Activated naive CD8-positive, alpha-beta T cell treated with anti-CD3 and anti-CD28 coated beads, Interleukin-2, amount 50 U/mL, for 24 hours (primary cell): ENCODE measurements around the gene MAP4K4.

Experiments
- ATAC-seq: fragments of 150-1000 bp; cut with Tn5 transposase; one replicate; pipeline ENCODE4 v1.10.0; 2021
- DNase-seq: peaks from one replicate; pipeline ENCODE4 v3.0.0; 2021
- H3K27ac Mint-ChIP-seq: one replicate; pipeline ENCODE4 v1.8.0; 2021; ENCODE audit warnings: mild to moderate bottlenecking, mixed read lengths
- H3K27me3 Mint-ChIP-seq: one replicate; pipeline ENCODE4 v1.8.0; 2021; ENCODE audit warnings: mixed read lengths
- H3K36me3 Mint-ChIP-seq: one replicate; pipeline ENCODE4 v1.8.0; 2021; ENCODE audit warnings: low read depth, mixed read lengths
- H3K4me1 Mint-ChIP-seq: one replicate; pipeline ENCODE4 v1.8.0; 2021; ENCODE audit warnings: mixed read lengths
- H3K4me3 Mint-ChIP-seq: one replicate; pipeline ENCODE4 v1.8.0; 2021; ENCODE audit warnings: mild to moderate bottlenecking, moderate library complexity, mixed read lengths
- H3K9me3 Mint-ChIP-seq: one replicate; pipeline ENCODE4 v1.8.0; 2021; ENCODE audit warnings: mixed read lengths

MAP4K4 gene

DNA sequence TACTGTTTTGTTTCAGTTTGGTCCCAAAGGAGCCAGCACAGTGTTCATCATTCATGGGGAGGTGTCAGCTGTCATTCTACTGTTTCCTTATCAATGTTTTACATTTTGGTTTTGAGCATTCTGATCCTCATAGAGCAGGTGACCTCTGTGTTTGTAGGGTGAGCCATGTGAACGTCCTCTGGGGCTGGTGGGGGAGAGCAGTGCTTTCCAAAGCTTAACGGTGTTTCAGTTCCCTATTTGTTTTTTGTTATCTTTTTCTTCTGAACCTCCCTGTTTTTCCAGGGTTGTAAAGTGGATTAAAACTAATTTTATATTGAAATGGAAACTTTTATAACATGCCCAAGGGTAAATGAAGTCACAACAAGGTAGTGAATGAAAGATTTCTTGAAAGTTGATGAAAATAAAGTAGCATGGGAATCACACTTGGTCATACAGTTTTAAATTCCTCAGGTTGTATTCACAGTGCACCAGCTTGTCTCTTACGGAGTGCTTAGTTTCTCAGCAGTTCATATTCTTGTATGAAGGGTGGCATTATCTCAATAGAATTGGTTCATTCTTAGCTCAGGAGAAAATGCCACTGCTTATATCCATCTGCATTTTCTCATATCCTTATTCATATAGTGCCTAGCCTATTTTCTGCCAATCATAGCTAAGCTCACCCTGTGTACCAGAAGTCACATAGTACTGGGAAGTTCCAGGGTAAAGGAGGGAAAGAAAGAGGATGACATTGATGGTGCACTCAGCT is 54.5 kb downstream of the MAP4K4 start:
- peak overlapping the region; percentile 27 for H3K27ac Mint-ChIP-seq
- H3K4me3 Mint-ChIP-seq = no peak overlapping the region
- peak; percentile 35 for ATAC-seq
- no peak for DNase-seq
- peaks cover 3% of the 10 kb centered on the region for H3K36me3 Mint-ChIP-seq
- no peaks in the 10 kb centered on the region for H3K9me3 Mint-ChIP-seq
- peaks cover 73% of the 10 kb centered on the region for H3K4me1 Mint-ChIP-seq
- no peaks in the 10 kb centered on the region for H3K27me3 Mint-ChIP-seq

DNA sequence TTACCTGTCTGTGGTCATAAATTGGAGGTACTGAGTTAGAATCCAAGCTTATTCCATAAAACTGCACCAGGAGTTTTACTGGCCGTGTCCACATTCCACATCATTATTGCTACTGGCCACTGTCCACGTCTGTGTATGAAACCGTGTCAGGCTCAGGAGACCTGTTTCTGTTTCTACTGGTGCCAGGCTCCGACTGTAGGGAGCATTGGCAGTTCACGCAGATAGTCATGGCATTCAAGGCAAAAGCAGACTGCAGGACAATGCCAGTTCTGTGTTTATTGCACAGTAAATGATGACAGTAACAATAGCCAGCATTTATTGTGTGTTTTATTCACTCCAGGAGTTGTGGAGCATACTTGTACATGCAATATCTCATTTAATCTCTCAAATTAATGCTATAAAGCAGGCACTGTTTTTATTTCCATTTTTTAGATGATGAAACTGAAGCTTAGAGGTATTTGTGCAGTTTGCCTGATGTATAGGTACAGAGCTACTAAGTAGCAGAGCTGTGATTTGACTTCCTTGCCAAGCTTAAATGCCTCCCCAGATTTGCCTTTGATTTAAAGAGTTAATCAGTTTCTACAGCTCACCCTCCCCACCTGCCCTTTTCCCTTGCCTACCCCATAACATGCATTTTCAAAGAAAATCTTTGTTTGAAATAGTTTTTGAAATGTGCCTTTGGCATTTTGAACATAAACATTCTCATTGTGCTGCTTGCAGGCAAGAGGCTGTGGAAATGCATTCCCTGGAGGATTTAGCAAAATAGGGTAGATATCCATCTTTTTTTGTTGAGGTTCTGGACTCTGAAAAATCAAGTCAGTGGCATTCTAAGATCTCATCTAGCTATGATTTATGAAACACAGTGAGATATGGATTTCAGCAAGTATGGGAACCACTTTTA is 55.5 kb downstream of the MAP4K4 start:
- H3K4me1 Mint-ChIP-seq = peaks cover 74% of the 10 kb centered on the region
- no peak overlapping the region for H3K4me3 Mint-ChIP-seq
- no peak overlapping the region for H3K27ac Mint-ChIP-seq
- peaks cover 4% of the 10 kb centered on the region for H3K36me3 Mint-ChIP-seq
- no peaks in the 10 kb centered on the region for H3K27me3 Mint-ChIP-seq
- ATAC-seq (no peak), DNase-seq (no peak)
- H3K9me3 Mint-ChIP-seq = no peaks in the 10 kb centered on the region

- Mint-ChIP-seq H3K4me1 (peaks cover 78% of the 10 kb centered on the region), H3K4me3 (no peak overlapping the region), H3K9me3 (no peaks in the 10 kb centered on the region), H3K36me3 (peaks cover 4% of the 10 kb centered on the region), H3K27me3 (no peaks in the 10 kb centered on the region), H3K27ac (no peak overlapping the region)
- ATAC-seq = no peak
- DNase-seq = no peak
Observed at GRCh38 chr2:101753720-101754490, 56.4 kb downstream of the MAP4K4 start.

DNA sequence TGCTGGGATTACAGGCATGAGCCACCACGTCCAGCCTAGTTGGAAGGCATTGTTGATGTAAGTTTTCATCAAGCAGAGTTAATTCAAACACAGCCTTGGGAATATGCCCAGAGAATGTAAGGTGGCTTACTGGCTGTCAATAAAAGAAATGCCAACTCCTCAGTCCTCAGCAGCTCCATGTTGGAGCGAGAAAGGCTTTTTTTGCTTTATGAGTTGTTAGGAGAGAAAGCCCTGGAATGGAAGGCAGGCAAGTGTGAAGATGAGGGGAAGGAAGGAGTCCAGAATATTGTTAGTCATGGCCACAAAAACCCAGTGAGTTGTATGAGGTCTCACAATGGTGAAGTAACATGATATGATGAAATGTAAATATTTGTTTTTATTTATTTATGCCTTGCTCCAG is 57.1 kb downstream of the MAP4K4 start:
- ATAC-seq (no peak), DNase-seq (no peak)
- H3K27ac Mint-ChIP-seq = peak overlapping the region; percentile 12
- H3K27me3 Mint-ChIP-seq = no peaks in the 10 kb centered on the region
- H3K4me3 Mint-ChIP-seq = no peak overlapping the region
- peaks cover 81% of the 10 kb centered on the region for H3K4me1 Mint-ChIP-seq
- peaks cover 4% of the 10 kb centered on the region for H3K36me3 Mint-ChIP-seq
- H3K9me3 Mint-ChIP-seq = no peaks in the 10 kb centered on the region

DNA sequence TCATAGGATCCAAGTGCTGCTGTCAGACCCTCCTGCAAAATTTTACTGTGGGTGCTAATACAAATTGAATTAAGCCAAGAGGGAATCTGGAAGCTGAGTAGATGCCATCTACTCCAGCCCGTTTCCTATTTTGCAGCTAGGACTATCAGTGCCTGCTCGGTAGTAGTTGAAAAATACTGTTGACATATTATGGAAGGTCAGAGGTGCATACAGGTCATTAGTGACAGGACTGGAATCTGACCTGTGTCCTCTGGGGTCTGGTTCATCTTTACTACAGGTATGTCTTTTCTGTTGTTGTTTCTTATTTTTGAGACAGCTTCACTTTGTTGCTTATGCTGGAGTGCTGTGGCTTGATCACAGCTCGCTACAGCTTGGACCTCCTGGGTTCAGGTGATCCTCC is 58.8 kb downstream of the MAP4K4 start:
- Mint-ChIP-seq H3K27me3 (no peaks in the 10 kb centered on the region), H3K4me1 (peaks cover 75% of the 10 kb centered on the region), H3K36me3 (peaks cover 4% of the 10 kb centered on the region), H3K4me3 (no peak overlapping the region), H3K27ac (no peak overlapping the region), H3K9me3 (no peaks in the 10 kb centered on the region)
- DNase-seq (no peak), ATAC-seq (no peak)

DNA sequence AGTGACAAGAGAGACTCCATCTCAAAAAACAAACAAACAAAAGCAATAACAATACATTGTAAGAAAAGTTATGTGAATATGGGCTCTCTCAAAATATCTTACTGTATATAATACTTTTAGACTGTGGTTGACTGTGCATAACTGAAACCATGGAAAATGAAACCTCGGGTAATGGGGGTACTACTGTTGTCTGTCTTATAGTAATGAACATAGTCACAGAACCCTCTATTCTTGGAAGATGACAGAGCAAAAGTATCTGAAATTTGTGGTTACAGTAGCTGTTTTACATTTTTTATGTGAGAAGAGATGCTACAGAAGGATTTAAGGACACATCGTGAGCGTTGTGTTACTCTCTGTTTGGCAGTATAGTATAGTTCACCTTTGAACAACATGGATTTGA is 60.5 kb downstream of the MAP4K4 start:
- Mint-ChIP-seq H3K4me1 (peaks cover 73% of the 10 kb centered on the region), H3K27ac (peak overlapping the region; percentile 80), H3K27me3 (no peaks in the 10 kb centered on the region), H3K4me3 (peak overlapping the region; percentile 68), H3K9me3 (no peaks in the 10 kb centered on the region), H3K36me3 (peaks cover 4% of the 10 kb centered on the region)
- ATAC-seq (peak; percentile 86), DNase-seq (no peak)

DNA sequence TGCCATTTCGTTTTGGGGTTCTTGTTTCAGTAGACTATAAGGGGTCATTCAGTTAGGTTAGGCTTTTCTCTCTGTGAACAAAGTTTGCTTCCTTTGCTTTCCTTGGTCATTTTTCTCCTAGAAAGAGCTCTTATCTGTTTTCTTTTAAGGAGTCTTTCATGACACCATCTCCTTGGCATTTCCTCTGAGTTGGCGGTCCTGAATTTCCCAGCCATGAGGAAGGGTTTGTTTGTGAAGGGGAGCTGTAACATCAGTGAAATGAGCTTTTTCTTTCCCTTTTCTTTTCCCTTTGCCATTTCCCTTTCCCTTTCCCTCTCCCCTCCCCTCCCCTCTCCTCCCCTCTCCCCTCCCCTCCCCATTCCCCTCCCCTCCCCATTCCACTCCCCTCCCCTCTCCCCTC is 61.7 kb downstream of the MAP4K4 start:
- H3K27ac Mint-ChIP-seq = no peak overlapping the region
- no peaks in the 10 kb centered on the region for H3K9me3 Mint-ChIP-seq
- no peak overlapping the region for H3K4me3 Mint-ChIP-seq
- no peaks in the 10 kb centered on the region for H3K27me3 Mint-ChIP-seq
- peaks cover 71% of the 10 kb centered on the region for H3K4me1 Mint-ChIP-seq
- peaks cover 4% of the 10 kb centered on the region for H3K36me3 Mint-ChIP-seq
- DNase-seq = no peak
- no peak for ATAC-seq

GRCh38 chr2:101762451-101763171 is 65.1 kb downstream of the MAP4K4 start:
- H3K9me3 Mint-ChIP-seq = no peaks in the 10 kb centered on the region
- no peak for DNase-seq
- no peak for ATAC-seq
- peaks cover 68% of the 10 kb centered on the region for H3K4me1 Mint-ChIP-seq
- H3K4me3 Mint-ChIP-seq = no peak overlapping the region
- H3K27ac Mint-ChIP-seq = no peak overlapping the region
- H3K36me3 Mint-ChIP-seq = peaks cover 4% of the 10 kb centered on the region
- H3K27me3 Mint-ChIP-seq = no peaks in the 10 kb centered on the region

- no peaks in the 10 kb centered on the region for H3K27me3 Mint-ChIP-seq
Observed at GRCh38 chr2:101763496-101764333, 66.2 kb downstream of the MAP4K4 start.

DNA sequence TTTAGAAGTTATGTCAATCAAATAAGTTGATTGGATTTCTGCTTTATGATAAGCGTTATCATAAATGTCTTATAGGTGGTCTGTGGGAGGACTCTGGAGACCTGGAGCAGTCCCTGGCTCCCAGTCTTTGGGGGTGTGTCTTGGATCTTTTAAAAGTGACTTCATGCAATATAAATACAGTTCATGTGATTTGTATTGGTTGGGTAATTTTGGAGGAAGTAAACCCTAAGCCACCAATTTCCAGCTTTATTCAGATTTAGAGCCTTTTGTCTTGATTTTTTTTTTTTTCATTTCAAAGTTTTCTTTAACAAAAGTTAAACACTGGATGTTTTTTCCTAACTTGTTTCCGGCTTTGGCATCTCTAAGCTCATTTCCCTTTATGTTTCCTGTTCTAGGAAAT is 68.8 kb downstream of the MAP4K4 start:
- DNase-seq (no peak), ATAC-seq (no peak)
- Mint-ChIP-seq H3K4me3 (no peak overlapping the region), H3K36me3 (no peaks in the 10 kb centered on the region), H3K9me3 (no peaks in the 10 kb centered on the region), H3K27ac (no peak overlapping the region), H3K27me3 (no peaks in the 10 kb centered on the region), H3K4me1 (peaks cover 85% of the 10 kb centered on the region)

More at GRCh38 chr2:101763496-101764333, 66.2 kb downstream of the MAP4K4 start:
- no peak for ATAC-seq
- no peaks in the 10 kb centered on the region for H3K9me3 Mint-ChIP-seq
- no peak overlapping the region for H3K27ac Mint-ChIP-seq
- no peak overlapping the region for H3K4me3 Mint-ChIP-seq
- H3K36me3 Mint-ChIP-seq = no peaks in the 10 kb centered on the region
- H3K4me1 Mint-ChIP-seq = peaks cover 67% of the 10 kb centered on the region
- DNase-seq = no peak

DNA sequence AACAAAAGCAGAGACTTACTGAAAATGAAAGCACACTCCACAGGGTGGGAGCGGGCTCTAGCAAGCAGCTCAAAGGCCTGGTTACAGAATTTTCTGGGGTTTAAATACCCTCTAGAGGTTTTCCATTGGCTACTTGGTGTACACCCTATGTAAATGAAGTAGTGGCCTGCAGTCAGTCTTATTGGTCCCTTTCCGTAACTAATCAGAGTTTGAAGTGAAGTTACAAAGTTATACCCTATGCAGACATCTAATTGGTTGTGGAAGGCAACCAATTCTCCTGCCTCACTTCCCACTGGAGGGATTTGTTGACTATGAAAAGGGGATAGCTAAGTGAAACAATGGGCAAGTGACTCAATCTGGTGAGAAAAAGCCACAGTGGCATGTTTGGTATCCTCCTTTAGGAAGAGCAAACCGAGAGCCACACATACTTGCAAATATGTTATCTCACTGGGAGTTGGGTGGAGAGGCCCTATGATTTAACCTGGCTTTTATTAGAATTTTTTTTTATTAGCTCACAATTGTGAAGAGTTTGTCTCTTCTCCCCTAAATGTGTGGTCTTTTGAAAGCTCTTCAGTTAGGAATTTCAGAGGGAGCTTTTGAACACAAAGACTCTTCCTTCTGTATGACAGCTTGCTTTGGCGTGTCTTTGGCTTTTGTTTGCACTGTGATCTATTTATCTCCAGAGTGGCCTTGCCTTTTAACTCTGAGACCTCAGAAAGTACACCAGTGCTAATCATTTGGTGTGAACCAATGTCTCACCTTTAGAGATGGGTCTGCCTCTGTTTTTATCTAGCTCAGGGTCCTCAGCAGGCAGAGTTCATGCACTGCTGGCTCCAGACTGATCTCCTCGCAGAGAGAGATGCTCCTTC is 69.6 kb downstream of the MAP4K4 start:
- H3K27ac Mint-ChIP-seq = peak overlapping the region; percentile 46
- ATAC-seq (no peak), DNase-seq (no peak)
- H3K4me1 Mint-ChIP-seq = peaks cover 89% of the 10 kb centered on the region
- no peaks in the 10 kb centered on the region for H3K36me3 Mint-ChIP-seq
- H3K27me3 Mint-ChIP-seq = no peaks in the 10 kb centered on the region
- no peak overlapping the region for H3K4me3 Mint-ChIP-seq
- H3K9me3 Mint-ChIP-seq = no peaks in the 10 kb centered on the region

GRCh38 chr2:101768556-101769220 is 71.2 kb downstream of the MAP4K4 start:
- H3K27ac Mint-ChIP-seq = no peak overlapping the region
- H3K9me3 Mint-ChIP-seq = no peaks in the 10 kb centered on the region
- H3K27me3 Mint-ChIP-seq = no peaks in the 10 kb centered on the region
- H3K4me3 Mint-ChIP-seq = no peak overlapping the region
- DNase-seq (no peak), ATAC-seq (no peak)
- peaks cover 87% of the 10 kb centered on the region for H3K4me1 Mint-ChIP-seq
- no peaks in the 10 kb centered on the region for H3K36me3 Mint-ChIP-seq
